Right atrium auricular region (tissue), 2 donors: ENCODE results near the gene SLC25A45. TPM values are rescaled to one million over a fixed set of nuclear protein-coding genes. Genes with fewer than 3 reads are reported as not detected.
"Not testable (repeated sequence)": the region's sequence is repeated elsewhere in the genome, so short reads cannot be mapped to it uniquely, and the experiment has no call there.

ENCODE experiments used
- DNase-seq: peaks from one replicate; pipeline ENCODE4 v3.0.0-alpha.2; 2019; ENCODE audit warnings: low spot score
- H3K27ac ChIP-seq, 2 donors: fragments of 200-600 bp; sonication (generic); 1 replicate in 1 of 2; 2 replicates in 1 of 2; pipeline ENCODE4 v1.5.1; 2016 to 2019
- H3K27me3 ChIP-seq, 2 donors: fragments of 200-600 bp; sonication (generic); one replicate each; pipeline versions ENCODE4 v1.5.1 to v1.6.0; 2017 to 2019
- H3K36me3 ChIP-seq: fragments of 200-600 bp; sonication (generic); one replicate; pipeline ENCODE4 v1.5.1; 2016
- H3K4me1 ChIP-seq, 2 donors: fragments of 200-600 bp; sonication (generic); one replicate each; pipeline versions ENCODE4 v1.5.1 to v1.6.0; 2017 to 2019
- H3K4me3 ChIP-seq, 2 donors: fragments of 200-600 bp; sonication (generic); 1 replicate in 1 of 2; 2 replicates in 1 of 2; pipeline ENCODE4 v1.5.1; 2017 to 2019; ENCODE audit warnings: mild to moderate bottlenecking in 1 of 2, moderate library complexity in 1 of 2
- H3K9me3 ChIP-seq, 2 donors: fragments of 200-600 bp; sonication (generic); one replicate each; pipeline ENCODE4 v1.5.1; 2019
- total RNA-seq, 2 donors: library from RNA; depleted of rRNA; stranded (reverse); fragments of >200 nt; gene quantifications; one replicate each; pipeline ENCODE4 v1.1.0, GENCODE V29; 2016
- TF ChIP-seq, protein P1 (sequence below), 2 donors: fragments of 200-600 bp; sonication (generic); IDR thresholded peaks; one replicate each; pipeline ENCODE4 v1.5.1; 2019; ENCODE audit warnings: antibody characterized with exemption in 2 of 2

The SLC25A45 gene
- total RNA-seq, 2 donors from 2014 or later: 2.6 to 3.3 TPM

DNA sequence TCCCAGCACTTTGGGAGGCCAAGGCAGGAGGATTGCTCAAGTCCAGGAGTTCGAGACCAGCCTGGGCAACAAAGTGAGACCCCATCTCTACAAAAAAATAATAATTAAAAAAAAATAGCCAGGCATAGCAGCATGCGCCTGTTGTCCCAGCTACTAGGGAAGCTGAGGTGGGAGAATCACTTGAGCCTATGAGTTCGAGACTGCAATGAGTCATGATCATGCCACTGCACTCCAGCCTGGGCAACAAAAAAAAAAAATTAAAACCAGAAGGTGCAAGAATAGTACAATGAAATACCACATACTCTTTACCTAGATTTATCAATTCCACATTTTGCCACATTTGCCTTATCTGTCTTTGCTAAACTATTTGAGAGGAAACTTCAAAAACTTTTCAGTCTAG, 40.6 kb downstream of the SLC25A45 start:
- TF ChIP-seq, protein P1, sequence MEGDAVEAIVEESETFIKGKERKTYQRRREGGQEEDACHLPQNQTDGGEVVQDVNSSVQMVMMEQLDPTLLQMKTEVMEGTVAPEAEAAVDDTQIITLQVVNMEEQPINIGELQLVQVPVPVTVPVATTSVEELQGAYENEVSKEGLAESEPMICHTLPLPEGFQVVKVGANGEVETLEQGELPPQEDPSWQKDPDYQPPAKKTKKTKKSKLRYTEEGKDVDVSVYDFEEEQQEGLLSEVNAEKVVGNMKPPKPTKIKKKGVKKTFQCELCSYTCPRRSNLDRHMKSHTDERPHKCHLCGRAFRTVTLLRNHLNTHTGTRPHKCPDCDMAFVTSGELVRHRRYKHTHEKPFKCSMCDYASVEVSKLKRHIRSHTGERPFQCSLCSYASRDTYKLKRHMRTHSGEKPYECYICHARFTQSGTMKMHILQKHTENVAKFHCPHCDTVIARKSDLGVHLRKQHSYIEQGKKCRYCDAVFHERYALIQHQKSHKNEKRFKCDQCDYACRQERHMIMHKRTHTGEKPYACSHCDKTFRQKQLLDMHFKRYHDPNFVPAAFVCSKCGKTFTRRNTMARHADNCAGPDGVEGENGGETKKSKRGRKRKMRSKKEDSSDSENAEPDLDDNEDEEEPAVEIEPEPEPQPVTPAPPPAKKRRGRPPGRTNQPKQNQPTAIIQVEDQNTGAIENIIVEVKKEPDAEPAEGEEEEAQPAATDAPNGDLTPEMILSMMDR (IDR thresholded peaks at IDR 0.05): no peak
- H3K9me3 ChIP-seq: no peaks in the 10 kb centered on the region
- DNase-seq: no peak
- H3K36me3 ChIP-seq: peaks cover 67% of the 10 kb centered on the region
- peak overlapping the region in 1 of 2 donors; percentile 50 for H3K27ac ChIP-seq
- H3K4me1 ChIP-seq: peaks cover 0 to 28% of the 10 kb centered on the region in 2 donors
- H3K27me3 ChIP-seq: no peaks in the 10 kb centered on the region
- no peak overlapping the region for H3K4me3 ChIP-seq

DNA sequence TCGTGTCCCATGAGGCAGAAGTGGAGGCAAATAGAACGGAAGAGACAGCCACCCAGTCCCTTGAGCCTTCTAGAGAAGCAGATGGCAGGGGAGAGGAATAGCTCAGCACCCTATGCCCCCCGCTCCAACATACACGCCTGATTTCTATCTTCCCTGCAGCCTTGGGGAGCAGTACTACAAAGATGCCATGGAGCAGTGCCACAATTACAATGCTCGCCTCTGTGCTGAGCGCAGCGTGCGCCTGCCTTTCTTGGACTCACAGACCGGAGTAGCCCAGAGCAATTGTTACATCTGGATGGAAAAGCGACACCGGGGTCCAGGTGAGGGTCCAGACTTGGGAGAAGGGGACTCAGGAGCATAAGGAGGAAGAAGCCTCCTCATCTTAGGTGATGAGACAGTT, 42.2 kb downstream of the SLC25A45 start:
- DNase-seq: no peak
- TF ChIP-seq, protein P1 (IDR thresholded peaks at IDR 0.05): no peak
- Histone ChIP-seq H3K9me3 (no peaks in the 10 kb centered on the region), H3K27me3 (no peaks in the 10 kb centered on the region), H3K4me3 (no peak overlapping the region), H3K27ac (no peak overlapping the region), H3K4me1 (peaks cover 0 to 37% of the 10 kb centered on the region in 2 donors), H3K36me3 (peaks cover 55% of the 10 kb centered on the region)

DNA sequence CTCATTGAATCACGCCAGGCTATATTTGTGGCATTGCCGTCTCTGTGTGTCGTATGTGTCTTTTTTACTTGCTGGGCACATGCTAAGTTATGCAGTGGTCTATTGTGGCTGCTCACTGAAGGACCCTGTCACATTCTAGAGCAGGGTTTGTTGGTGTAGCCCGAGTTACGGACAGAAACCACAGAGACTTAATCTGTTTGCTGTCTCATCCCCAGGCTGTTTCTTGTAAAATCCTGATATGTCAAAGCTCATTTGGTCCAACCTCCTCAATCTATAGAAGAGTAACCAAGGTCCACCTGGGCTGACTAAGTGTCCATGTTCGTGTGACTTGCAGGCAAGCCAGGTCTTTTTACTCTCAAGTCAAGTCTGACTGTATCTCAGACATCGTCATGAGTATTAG, 43.8 kb downstream of the SLC25A45 start:
- Histone ChIP-seq H3K36me3 (peaks cover 40% of the 10 kb centered on the region), H3K4me3 (no peak overlapping the region), H3K9me3 (no peaks in the 10 kb centered on the region), H3K4me1 (peaks cover 0 to 48% of the 10 kb centered on the region in 2 donors), H3K27ac (no peak overlapping the region), H3K27me3 (no peaks in the 10 kb centered on the region)
- TF ChIP-seq, protein P1 (IDR thresholded peaks at IDR 0.05): no peak
- no peak for DNase-seq

DNA sequence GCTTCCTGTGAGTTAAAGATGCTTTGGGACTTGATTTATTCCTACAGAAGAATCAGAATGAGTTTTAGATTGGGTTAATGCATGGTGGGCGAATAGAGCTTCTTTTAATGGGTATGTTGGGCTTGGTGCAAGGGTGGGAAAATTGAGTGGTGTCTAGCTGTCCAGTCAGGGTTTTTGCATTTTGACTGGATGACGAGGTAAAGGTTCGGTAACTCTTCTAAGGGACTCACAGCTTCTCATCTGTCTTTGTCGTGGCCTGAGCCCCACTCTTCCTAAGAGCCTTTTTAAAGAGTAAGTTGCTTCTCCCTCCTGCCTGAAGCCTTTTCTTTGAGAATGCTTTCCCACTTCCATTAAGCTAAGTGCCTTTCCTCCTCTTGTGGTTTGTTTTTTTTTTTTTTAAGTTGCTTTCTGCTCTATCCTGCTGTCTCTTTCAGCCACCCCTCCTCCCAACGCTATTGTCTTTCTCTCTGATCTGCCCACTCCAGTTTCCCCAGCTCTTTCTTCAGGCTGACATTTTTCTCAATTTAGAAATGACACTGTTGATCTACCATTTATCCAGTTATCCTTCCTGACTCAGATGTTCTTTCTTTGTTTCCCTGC, 47.6 kb downstream of the SLC25A45 start:
- Histone ChIP-seq H3K27ac (peak overlapping the region; percentile 83 to 94), H3K27me3 (no peaks in the 10 kb centered on the region), H3K9me3 (no peaks in the 10 kb centered on the region), H3K36me3 (peaks cover 5% of the 10 kb centered on the region), H3K4me3 (peak overlapping the region; percentile 61 to 94), H3K4me1 (peaks cover 0 to 40% of the 10 kb centered on the region in 2 donors)
- no peak for DNase-seq
- TF ChIP-seq, protein P1 (IDR thresholded peaks at IDR 0.05): no peak

DNA sequence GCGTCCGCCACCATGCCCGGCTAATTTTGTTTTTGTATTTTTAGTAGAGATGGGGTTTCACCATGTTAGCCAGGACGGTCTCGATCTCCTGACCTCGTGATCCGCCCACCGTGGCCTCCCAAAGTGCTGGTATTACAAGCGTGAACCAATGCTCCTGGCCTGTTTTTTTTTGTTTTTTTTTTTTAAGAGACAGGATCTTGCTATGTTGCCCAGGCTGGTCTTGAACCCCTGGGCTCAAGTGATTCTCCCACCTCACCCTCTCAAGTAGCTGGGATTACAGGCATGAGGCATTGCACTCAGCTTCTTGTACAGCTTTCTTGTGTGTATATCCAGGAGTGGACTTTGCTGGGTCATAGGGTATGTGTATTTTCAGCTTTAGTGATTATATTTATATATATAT, 49.9 kb downstream of the SLC25A45 start:
- not testable (repeated sequence) for H3K36me3 ChIP-seq, H3K9me3 ChIP-seq, H3K27me3 ChIP-seq, H3K27ac ChIP-seq, DNase-seq, H3K4me3 ChIP-seq
- H3K4me1 ChIP-seq: peaks cover 0 to 31% of the 10 kb centered on the region in 2 donors

DNA sequence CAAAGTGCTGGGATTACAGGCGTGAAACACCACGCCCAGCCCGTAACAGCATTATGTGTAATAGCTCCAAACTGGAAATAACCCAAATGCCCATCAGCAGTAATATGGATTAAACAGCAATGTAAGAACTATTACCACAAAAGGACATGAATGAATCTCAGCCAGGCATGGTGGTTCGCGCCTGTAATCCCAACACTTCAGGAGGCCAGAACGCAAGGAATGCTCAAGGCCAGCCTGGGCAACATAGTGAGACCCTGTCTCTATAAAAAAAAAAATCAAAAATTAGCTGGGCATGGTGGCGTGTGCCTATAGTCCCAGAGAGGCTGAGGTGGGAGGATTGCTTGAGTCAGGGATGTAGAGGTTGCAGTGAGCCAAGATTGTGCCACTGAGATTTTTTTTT, 51.9 kb downstream of the SLC25A45 start:
- no peak for DNase-seq
- Histone ChIP-seq H3K36me3 (no peaks in the 10 kb centered on the region), H3K4me1 (peaks cover 0 to 26% of the 10 kb centered on the region in 2 donors), H3K27me3 (no peaks in the 10 kb centered on the region), H3K27ac (no peak overlapping the region), H3K4me3 (no peak overlapping the region), H3K9me3 (no peaks in the 10 kb centered on the region)
- TF ChIP-seq, protein P1 (IDR thresholded peaks at IDR 0.05): no peak
